ENCODE data around the gene SPATA6L.

- TF ChIP-seq CTCF (conservative IDR thresholded peaks at IDR 0.05) (no peak), EZH2 (IDR thresholded peaks at IDR 0.05; ENCODE audit: low read depth) (no peak)
Observed at GRCh38 chr9:4596165-4596922, 69.9 kb downstream of the SPATA6L start.
